Measurements from ENCODE around the gene NPAS2. TPM values are rescaled to one million over a fixed set of nuclear protein-coding genes. Genes with fewer than 3 reads are reported as not detected.

NPAS2 gene
- polyA plus RNA-seq, 6 donors from 2014 or later, result not detected

- Mint-ChIP-seq H3K4me1 (no peaks in the 10 kb centered on the region), H3K9me3 (peaks cover 0 to 4% (median 0%) of the 10 kb centered on the region in 7 donors), H3K36me3 (no peaks in the 10 kb centered on the region), H3K27me3 (peaks cover 16 to 45% (median 27%) of the 10 kb centered on the region in 3 donors), H3K4me3 (no peak overlapping the region), H3K27ac (no peak overlapping the region)
- DNase-seq (no peak), ATAC-seq (ENCODE audit: low read depth in 2 of 2) (no peak)
Measured at GRCh38 chr2:100803334-100803733, 16.6 kb upstream of the NPAS2 start.

- no peaks in the 10 kb centered on the region for H3K4me1 Mint-ChIP-seq
- peak overlapping the region in 1 of 8 donors; percentile 61 for H3K4me3 Mint-ChIP-seq
- H3K9me3 Mint-ChIP-seq, result peaks cover 0 to 11% (median 4%) of the 10 kb centered on the region in 7 donors
- H3K36me3 Mint-ChIP-seq, result peaks cover 0 to 7% of the 10 kb centered on the region in 2 donors
- no peak for DNase-seq
- peaks cover 15 to 42% (median 16%) of the 10 kb centered on the region in 3 donors for H3K27me3 Mint-ChIP-seq
- ATAC-seq (ENCODE audit: low read depth in 2 of 2), result no peak
- no peak overlapping the region for H3K27ac Mint-ChIP-seq
Measured at GRCh38 chr2:100806550-100806949, 13.4 kb upstream of the NPAS2 start.

- H3K27me3 Mint-ChIP-seq, result peaks cover 17 to 42% (median 23%) of the 10 kb centered on the region in 3 donors
- ATAC-seq (ENCODE audit: low read depth in 2 of 2), result no peak
- peaks cover 0 to 11% (median 4%) of the 10 kb centered on the region in 7 donors for H3K9me3 Mint-ChIP-seq
- H3K27ac Mint-ChIP-seq, result no peak overlapping the region
- H3K4me1 Mint-ChIP-seq, result no peaks in the 10 kb centered on the region
- H3K36me3 Mint-ChIP-seq, result peaks cover 0 to 7% of the 10 kb centered on the region in 2 donors
- no peak overlapping the region for H3K4me3 Mint-ChIP-seq
- DNase-seq, result no peak
Measured at GRCh38 chr2:100807707-100808106, 12.2 kb upstream of the NPAS2 start.

GRCh38 chr2:100808582-100808981, 11.4 kb upstream of the NPAS2 start:
- Mint-ChIP-seq H3K36me3 (peaks cover 0 to 7% of the 10 kb centered on the region in 2 donors), H3K27ac (no peak overlapping the region), H3K4me1 (no peaks in the 10 kb centered on the region), H3K4me3 (no peak overlapping the region), H3K27me3 (peaks cover 17 to 40% (median 27%) of the 10 kb centered on the region in 3 donors), H3K9me3 (peaks cover 0 to 11% (median 4%) of the 10 kb centered on the region in 7 donors)
- ATAC-seq (ENCODE audit: low read depth in 2 of 2) (no peak), DNase-seq (no peak)

- Mint-ChIP-seq H3K9me3 (peaks cover 0 to 11% (median 4%) of the 10 kb centered on the region in 7 donors), H3K36me3 (peaks cover 0 to 7% of the 10 kb centered on the region in 2 donors), H3K4me3 (no peak overlapping the region), H3K27me3 (peaks cover 19 to 38% (median 28%) of the 10 kb centered on the region in 3 donors), H3K27ac (no peak overlapping the region), H3K4me1 (no peaks in the 10 kb centered on the region)
- ATAC-seq (ENCODE audit: low read depth in 2 of 2), result no peak
- DNase-seq, result no peak
Measured at GRCh38 chr2:100809506-100809905, 10.4 kb upstream of the NPAS2 start.

GRCh38 chr2:100810603-100811145, 9.3 kb upstream of the NPAS2 start:
- Mint-ChIP-seq H3K4me3 (no peak overlapping the region), H3K36me3 (peaks cover 0 to 7% of the 10 kb centered on the region in 2 donors), H3K4me1 (no peaks in the 10 kb centered on the region), H3K27ac (no peak overlapping the region), H3K27me3 (peaks cover 22 to 50% (median 34%) of the 10 kb centered on the region in 3 donors), H3K9me3 (peaks cover 0 to 11% (median 4%) of the 10 kb centered on the region in 7 donors)
- no peak for DNase-seq
- ATAC-seq (ENCODE audit: low read depth in 2 of 2), result no peak

- Mint-ChIP-seq H3K9me3 (peaks cover 0 to 11% (median 4%) of the 10 kb centered on the region in 7 donors), H3K36me3 (peaks cover 0 to 7% of the 10 kb centered on the region in 2 donors), H3K27ac (no peak overlapping the region), H3K4me3 (no peak overlapping the region), H3K27me3 (peaks cover 35 to 58% (median 42%) of the 10 kb centered on the region in 3 donors), H3K4me1 (no peaks in the 10 kb centered on the region)
- ATAC-seq (ENCODE audit: low read depth in 2 of 2) (no peak), DNase-seq (no peak)
Measured at GRCh38 chr2:100812116-100812515, 7.8 kb upstream of the NPAS2 start.

GRCh38 chr2:100812573-100812972, 7.4 kb upstream of the NPAS2 start:
- ATAC-seq (ENCODE audit: low read depth in 2 of 2) (no peak), DNase-seq (no peak)
- Mint-ChIP-seq H3K4me1 (no peaks in the 10 kb centered on the region), H3K27me3 (peaks cover 37 to 58% (median 47%) of the 10 kb centered on the region in 3 donors), H3K27ac (no peak overlapping the region), H3K4me3 (peak overlapping the region in 1 of 8 donors; percentile 47), H3K9me3 (peaks cover 0 to 11% (median 4%) of the 10 kb centered on the region in 7 donors), H3K36me3 (peaks cover 0 to 7% of the 10 kb centered on the region in 2 donors)

GRCh38 chr2:100813527-100813926, 6.4 kb upstream of the NPAS2 start:
- Mint-ChIP-seq H3K9me3 (peaks cover 0 to 10% (median 4%) of the 10 kb centered on the region in 7 donors), H3K27me3 (peaks cover 47 to 64% (median 56%) of the 10 kb centered on the region in 3 donors), H3K4me1 (peaks cover 0 to 6% (median 6%) of the 10 kb centered on the region in 3 donors), H3K27ac (no peak overlapping the region), H3K4me3 (no peak overlapping the region), H3K36me3 (peaks cover 0 to 7% of the 10 kb centered on the region in 2 donors)
- no peak for ATAC-seq (ENCODE audit: low read depth in 2 of 2)
- no peak for DNase-seq

- H3K27ac Mint-ChIP-seq, result peak overlapping the region in 1 of 6 donors; percentile 18
- ATAC-seq (ENCODE audit: low read depth in 2 of 2) (no peak), DNase-seq (no peak)
- peaks cover 0 to 6% (median 6%) of the 10 kb centered on the region in 3 donors for H3K4me1 Mint-ChIP-seq
- no peak overlapping the region for H3K4me3 Mint-ChIP-seq
- peaks cover 0 to 7% of the 10 kb centered on the region in 2 donors for H3K36me3 Mint-ChIP-seq
- peaks cover 0 to 10% (median 4%) of the 10 kb centered on the region in 7 donors for H3K9me3 Mint-ChIP-seq
- H3K27me3 Mint-ChIP-seq, result peaks cover 52 to 62% (median 56%) of the 10 kb centered on the region in 3 donors
Measured at GRCh38 chr2:100814043-100814442, 5.9 kb upstream of the NPAS2 start.

GRCh38 chr2:100814453-100814852, 5.5 kb upstream of the NPAS2 start:
- H3K36me3 Mint-ChIP-seq, result peaks cover 0 to 7% of the 10 kb centered on the region in 2 donors
- H3K27me3 Mint-ChIP-seq, result peaks cover 56 to 60% (median 56%) of the 10 kb centered on the region in 3 donors

GRCh38 chr2:100817388-100817985, 2.5 kb upstream of the NPAS2 start:
- ATAC-seq (ENCODE audit: low read depth in 2 of 2) (no peak), DNase-seq (no peak)
- Mint-ChIP-seq H3K9me3 (peaks cover 0 to 3% (median 0%) of the 10 kb centered on the region in 7 donors), H3K4me1 (peaks cover 6 to 7% (median 6%) of the 10 kb centered on the region in 3 donors), H3K27me3 (peaks cover 60 to 70% (median 63%) of the 10 kb centered on the region in 3 donors), H3K27ac (no peak overlapping the region), H3K4me3 (peak overlapping the region in 1 of 8 donors; percentile 31), H3K36me3 (no peaks in the 10 kb centered on the region)

More at GRCh38 chr2:100814453-100814852, 5.5 kb upstream of the NPAS2 start:
- DNase-seq (no peak), ATAC-seq (ENCODE audit: low read depth in 2 of 2) (no peak)
- Mint-ChIP-seq H3K9me3 (peaks cover 0 to 10% (median 4%) of the 10 kb centered on the region in 7 donors), H3K4me1 (peaks cover 0 to 6% (median 6%) of the 10 kb centered on the region in 3 donors), H3K27ac (peak overlapping the region in 1 of 6 donors; percentile 18), H3K4me3 (no peak overlapping the region)

GRCh38 chr2:100818003-100818605, 1.8 kb upstream of the NPAS2 start:
- no peak for DNase-seq
- Mint-ChIP-seq H3K9me3 (peaks cover 0 to 3% (median 0%) of the 10 kb centered on the region in 7 donors), H3K36me3 (no peaks in the 10 kb centered on the region), H3K27me3 (peaks cover 64 to 74% (median 69%) of the 10 kb centered on the region in 3 donors), H3K4me3 (peak overlapping the region in 4 of 8 donors; percentile 12 to 55 (median 38)), H3K4me1 (peaks cover 6 to 7% (median 6%) of the 10 kb centered on the region in 3 donors), H3K27ac (no peak overlapping the region)
- ATAC-seq (ENCODE audit: low read depth in 2 of 2), result no peak

All from naive B cell (primary cell).